Uterus (tissue), 2 donors: ENCODE data around the gene CDH15.

Source experiments
- POLR2A ChIP-seq, 2 donors: fragments of 450-650 bp; IDR thresholded peaks; one replicate each; pipeline ENCODE4 v1.6.1; 2016; ENCODE audit warnings: antibody characterized with exemption in 2 of 2, mild to moderate bottlenecking in 1 of 2, moderate library complexity in 1 of 2
- TF ChIP-seq, protein P1 (sequence below), 4 experiments: fragments of 200-600 bp in 2 of 4; fragments of 450-650 bp in 2 of 4; sonication (generic) in 2 of 4; IDR thresholded peaks; one replicate each; pipeline ENCODE4 v1.5.1; 2016 to 2019; ENCODE audit warnings: antibody characterized with exemption in 4 of 4, mild to moderate bottlenecking in 2 of 4, moderate library complexity in 1 of 4

DNA sequence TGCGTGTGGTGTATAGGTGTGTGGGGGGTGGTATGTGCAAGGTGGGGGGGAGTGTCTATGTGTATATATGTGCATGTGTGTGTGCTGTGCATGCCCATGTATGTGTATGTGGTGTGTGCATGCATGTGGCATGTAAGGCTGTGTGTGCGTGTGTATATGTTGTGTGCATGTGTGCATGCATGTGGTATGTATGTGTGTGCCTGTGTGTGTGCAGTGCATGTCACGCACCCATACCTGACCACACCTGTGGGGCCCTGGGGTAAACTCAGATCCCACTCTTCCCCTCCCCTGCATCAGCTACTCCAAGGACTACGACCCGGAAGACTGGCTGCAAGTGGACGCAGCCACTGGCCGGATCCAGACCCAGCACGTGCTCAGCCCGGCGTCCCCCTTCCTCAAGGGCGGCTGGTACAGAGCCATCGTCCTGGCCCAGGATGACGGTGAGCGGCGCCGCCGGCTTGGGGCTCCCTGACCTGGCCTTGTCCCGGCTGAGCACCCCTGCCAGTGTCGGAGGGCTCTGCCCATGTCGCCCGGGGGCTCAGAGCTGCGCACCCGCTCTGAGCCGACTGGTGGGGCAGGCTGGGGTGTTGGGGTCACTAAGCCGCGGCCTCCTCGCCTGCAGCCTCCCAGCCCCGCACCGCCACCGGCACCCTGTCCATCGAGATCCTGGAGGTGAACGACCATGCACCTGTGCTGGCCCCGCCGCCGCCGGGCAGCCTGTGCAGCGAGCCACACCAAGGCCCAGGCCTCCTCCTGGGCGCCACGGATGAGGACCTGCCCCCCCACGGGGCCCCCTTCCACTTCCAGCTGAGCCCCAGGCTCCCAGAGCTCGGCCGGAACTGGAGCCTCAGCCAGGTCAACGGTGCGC, 19.7 kb downstream of the CDH15 start:
- TF ChIP-seq, protein P1, sequence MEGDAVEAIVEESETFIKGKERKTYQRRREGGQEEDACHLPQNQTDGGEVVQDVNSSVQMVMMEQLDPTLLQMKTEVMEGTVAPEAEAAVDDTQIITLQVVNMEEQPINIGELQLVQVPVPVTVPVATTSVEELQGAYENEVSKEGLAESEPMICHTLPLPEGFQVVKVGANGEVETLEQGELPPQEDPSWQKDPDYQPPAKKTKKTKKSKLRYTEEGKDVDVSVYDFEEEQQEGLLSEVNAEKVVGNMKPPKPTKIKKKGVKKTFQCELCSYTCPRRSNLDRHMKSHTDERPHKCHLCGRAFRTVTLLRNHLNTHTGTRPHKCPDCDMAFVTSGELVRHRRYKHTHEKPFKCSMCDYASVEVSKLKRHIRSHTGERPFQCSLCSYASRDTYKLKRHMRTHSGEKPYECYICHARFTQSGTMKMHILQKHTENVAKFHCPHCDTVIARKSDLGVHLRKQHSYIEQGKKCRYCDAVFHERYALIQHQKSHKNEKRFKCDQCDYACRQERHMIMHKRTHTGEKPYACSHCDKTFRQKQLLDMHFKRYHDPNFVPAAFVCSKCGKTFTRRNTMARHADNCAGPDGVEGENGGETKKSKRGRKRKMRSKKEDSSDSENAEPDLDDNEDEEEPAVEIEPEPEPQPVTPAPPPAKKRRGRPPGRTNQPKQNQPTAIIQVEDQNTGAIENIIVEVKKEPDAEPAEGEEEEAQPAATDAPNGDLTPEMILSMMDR (IDR thresholded peaks at IDR 0.05) = no peak
- TF ChIP-seq POLR2A (IDR thresholded peaks at IDR 0.05) = no peak
